Measurements from ENCODE around the gene ISYNA1.
"Not testable (repeated sequence)": the region's sequence is repeated elsewhere in the genome, so short reads cannot be mapped to it uniquely, and the experiment has no call there.

The ISYNA1 gene

DNA sequence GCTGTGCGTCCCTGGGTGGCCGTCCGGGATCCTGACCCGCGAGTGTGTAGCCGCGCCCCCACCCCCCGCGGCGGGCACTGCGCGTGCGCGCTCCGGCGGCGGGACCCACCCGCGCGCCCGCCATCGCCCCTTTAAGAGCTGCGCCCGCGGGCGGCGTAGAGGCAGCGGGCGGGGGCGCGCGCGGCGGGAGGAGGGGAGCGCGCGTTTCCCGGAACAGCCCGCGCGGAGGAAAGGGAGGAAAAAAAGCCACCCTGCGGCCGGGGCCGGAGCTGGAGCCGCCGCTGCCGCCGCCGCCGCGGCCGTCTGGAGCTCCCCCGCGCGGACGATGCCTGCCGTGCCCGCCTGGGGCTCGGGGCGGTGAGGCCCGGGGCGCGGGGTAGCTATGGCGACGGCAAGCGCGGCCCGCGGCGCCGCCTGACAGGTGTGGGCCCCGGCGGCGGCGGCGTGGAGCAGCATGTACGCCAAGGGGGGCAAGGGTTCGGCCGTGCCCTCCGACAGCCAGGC, 18.7 kb downstream of the ISYNA1 start, which contains the start of gene SSBP4:
TSS of gene SSBP4 (plus strand) at position 204 of the 504 bp plus-strand sequence. CDS start at position 455, 251 bp downstream.
- peak; percentile 47 to 53 for DNase-seq (ENCODE audit: low read depth in 2 of 2)

DNA sequence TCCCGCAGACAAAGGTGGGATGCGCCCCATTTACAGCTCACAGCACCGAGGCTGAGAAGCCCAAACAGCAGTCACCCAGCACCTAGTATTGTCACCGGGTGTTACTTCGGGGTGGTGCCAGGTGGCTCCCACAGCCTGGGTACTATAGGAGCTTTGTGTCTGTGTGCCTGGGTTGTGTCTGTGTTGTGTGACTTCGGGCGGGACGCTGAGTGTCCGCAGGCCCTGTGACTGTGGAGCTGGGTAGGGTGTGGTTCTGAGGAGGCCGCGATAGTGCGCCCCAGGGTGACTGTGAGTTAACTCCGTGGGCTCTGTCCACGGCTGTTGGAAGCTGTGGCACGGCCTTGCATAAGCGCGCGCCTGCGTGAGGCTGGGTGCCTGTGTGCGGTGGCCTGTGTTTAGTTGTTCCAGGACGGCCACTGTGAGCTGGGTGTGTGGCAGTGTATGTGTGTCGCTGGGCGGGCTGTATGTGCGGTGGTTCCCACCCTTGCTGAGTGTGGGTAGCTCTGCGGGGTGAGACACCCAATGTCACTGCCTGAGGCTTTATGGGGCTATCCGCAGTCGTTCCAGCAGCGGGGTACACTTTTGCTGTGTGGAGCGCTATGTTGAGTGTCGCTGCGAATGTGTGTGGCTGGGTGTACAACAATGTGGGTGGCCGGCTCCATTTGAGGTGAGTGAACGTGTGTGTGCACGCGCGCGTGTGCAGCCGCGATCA, 19.3 kb downstream of the ISYNA1 start:
- DNase-seq (ENCODE audit: low read depth in 2 of 2), result no peak

DNA sequence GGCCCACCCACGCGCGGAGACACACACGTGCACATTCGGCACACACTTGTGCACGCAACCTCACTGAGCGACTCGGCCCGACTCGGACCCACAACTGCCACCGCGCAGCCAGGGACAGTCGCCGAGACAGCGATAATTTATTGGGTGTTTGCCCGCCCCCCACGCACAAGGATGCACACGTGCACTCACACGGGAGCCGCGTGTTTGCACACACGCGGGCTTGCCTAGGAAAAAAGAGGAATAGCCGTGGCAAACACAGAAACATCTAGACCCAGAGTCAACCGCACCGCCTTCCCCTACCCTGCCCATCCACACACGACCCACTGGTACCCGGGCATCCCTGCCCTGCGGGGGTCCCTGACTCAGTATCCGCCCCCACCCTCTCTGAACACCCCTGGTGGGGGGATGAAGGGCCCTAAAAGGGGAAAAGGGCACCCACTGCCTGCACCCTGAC, 19.9 kb downstream of the ISYNA1 start:
- DNase-seq (ENCODE audit: low read depth in 2 of 2), result no peak

DNA sequence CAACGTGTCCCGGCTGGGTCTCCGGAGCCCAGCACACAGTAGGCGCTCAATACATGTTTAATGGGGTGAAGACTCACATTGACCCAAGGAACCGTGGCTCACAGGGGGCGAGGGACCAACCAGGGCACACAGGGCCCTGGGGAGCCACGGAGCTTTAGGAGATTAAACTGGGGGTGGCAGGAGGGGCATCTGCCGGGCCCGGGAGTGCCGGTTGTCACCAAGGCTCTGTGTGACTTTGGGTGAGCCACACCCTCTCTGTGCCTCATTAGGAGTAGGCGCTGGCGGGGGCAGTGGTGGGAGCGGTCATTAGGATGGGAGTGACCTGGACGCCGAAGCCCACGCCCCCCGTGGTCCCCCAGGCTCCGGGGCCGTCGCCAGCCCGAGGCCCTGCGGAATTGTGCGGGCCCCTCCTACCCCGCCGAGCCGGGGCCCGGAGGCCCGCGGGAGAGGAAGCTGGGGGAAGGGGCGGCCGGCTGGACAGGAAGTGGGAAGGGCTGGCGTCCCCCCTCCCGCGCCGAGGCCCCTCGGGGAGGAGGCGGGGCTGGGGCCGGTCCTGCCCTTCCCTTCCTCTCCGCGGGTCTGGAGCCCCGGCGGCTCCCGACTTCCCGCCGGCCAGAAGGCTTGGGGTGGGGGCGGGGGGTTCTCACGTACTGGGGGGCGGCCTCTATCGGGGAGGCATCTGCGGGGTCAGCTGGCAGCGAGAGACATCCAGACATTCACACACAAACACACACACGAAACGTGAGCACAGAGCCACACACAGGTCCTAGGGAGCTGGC, 20.5 kb downstream of the ISYNA1 start:
- DNase-seq (ENCODE audit: low read depth in 2 of 2), result no peak

DNA sequence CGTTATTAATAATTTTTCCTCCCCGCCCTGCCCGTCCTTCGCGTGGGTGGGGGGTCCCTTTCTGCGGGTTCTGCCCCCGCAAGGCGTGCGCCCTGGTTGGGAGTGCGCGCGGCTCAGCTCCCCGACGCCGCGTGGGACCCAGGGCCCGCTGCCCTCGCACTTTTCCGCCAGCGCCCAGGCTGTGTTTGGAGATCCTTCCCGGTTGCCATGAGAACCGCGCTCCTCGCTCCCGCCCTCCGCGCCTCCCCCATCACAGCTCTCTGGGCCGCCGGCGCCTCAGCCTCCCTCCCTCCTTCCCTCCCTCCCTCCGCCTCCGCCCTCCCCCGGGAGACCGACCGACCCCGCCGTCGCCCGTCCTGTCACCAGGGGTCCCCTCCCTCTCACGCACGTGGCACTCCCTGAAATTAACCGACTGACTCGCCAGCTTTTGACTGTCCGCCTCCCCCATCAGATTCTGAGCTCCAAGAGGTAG, 21.1 kb downstream of the ISYNA1 start:
- peak in 1 of 2 experiments; percentile 62 for DNase-seq (ENCODE audit: low read depth in 2 of 2)

DNA sequence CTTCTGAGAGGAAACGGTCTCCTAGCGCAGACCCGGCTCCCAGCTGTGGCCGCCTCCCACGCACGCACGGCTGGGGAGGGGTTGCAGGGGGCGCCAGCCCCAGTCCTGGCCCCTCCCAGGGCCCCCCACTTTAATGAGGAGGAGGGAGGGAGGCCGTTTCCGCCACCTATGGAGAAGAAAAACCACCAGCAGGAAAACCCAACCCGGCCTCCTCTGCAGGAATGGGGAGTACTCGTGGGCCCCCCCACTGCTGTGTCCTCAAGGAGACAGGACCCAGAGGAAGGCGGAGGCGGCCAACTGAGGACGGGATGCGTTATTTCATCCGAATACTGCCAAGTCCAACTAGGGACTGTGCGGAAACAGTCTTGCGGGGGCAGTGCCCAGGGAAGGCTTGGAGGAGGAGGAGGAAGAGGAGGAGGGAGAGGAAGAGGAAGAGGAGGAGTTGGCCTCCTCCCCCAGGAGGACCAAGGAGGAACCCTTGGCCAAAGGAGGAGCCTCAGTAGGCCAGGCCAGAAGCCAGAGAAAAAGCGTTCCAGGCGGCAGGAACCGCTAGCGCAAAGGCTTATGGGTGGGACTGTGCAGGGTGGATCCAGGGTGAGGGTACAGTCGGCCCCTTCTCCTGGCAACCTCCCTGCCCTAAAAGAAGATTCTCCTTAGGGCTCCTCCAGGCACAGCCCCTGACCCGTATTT, 22.6 kb downstream of the ISYNA1 start:
- DNase-seq (ENCODE audit: low read depth in 2 of 2), result no peak

DNA sequence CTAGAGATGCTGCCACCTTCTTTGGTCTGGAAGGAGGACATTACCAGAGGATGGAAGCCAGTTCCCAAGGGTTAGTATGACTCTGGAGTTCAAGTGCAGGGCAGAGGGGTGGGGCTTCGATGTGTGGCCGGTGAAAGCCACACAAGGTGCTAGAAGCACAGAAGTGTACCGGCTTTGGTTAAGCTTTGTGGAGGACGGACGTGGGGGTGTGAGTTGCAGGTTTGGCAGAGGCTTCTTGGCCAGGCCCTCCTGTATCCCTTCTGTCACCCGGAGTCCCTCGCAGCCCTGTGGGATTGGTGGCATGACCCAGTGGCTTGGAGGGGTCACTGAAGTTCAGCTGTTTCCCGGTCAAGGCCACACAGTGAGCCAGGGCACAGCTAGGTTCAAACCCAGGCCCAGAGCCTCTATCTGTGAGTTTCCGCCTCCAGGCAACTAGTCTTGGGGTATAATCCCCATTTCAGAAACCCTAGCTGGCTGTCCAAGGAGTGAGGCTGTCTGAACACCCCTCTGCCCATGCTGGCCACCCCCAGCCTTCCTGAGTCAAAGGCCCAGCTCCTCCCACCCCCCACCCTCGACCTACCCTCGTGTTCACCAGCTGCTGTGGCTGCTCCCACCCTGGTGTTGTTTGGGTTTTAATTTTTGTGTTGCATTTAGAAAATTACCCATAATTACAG, 23.3 kb downstream of the ISYNA1 start:
- DNase-seq (ENCODE audit: low read depth in 2 of 2), result no peak

DNA sequence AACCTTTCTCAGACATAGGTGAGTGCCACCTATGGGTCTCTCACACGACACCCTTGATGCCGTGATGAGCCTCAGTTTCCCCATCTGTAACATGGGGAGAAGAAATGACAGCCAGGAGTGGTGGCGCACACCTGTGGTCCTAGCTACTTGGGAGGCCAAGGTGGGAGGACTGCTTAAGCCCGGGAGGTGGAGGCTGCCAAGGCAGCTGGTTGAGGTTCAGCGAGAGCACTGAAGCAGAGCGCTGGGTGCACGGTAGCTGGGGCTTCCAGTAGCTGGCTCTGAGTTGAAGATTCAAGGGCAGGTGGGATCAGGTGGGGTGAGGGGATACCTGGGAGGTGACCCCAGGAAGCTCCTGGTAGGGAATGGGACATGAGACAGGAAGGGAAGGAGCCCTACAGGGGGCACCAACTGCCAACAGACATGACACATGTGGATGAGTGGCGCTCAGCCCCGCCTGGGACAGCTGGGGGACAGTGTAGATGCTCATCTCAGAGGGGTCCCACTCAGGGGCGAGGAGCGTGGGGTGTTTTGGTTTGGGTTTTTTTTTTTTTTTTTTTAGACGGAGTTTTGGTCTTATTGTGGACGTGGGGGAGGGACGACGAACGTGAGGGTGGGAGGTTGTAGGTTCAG, 25.2 kb downstream of the ISYNA1 start:
- DNase-seq (ENCODE audit: low read depth in 2 of 2), result no peak

DNA sequence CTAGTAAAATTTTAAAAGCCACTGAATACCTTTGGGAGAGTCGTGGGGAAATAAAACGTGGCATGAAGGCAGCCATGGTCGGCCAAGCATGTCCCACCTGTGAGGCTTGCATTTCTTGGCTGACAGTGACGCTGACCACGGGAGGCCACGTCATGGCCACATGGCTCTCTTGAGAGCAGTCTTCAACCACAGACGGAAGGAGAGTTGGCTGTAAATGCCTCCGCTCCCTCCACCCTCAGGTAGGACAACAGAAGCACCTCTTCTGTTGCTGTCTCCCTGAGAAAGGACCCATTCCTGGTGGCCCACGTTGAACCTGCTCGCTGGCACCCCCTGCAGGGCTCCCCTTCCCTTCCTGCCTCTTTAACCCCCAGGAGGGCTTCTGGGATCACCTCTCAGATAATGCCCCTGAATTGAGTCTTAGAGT, 29.9 kb downstream of the ISYNA1 start:
- DNase-seq (ENCODE audit: low read depth in 2 of 2), result no peak

DNA sequence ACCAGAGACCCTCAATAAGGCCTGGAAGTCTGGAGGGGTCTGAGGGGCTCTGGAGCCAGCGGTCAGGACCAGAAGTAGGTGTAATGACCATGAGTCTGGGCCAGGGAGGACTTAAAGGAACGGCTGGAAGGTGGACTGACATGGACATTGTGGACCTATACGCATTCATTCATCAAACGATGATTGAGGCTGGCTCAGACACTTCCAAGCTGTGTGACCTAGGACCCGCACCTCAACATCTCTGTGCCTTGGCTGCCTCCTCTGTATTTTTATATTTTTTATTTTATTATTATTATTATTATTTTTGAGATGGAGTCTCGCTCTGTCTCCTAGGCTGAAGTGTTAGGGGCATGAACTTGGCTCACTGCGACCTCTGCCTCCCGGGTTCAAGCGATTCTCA, 31.2 kb downstream of the ISYNA1 start:
- no peak for DNase-seq (ENCODE audit: low read depth in 2 of 2)

DNA sequence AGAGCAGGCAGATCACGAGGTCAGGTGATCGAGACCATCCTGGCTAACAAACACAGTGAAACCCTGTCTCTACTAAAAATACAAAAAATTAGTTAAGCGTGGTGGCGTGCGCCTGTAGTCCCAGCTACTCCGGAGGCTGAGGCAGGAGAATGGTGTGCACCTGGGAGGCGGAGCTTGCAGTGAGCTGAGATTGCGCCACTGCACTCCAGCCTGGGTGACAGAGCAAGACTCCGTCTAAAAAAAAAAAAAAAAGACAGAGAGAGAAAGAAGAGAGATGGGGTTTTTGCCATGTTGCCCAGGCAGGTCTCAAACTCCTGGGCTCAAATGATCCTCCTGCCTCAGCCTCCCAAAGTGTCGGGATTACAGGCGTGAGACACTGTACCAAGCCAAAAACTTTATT, 32.2 kb downstream of the ISYNA1 start:
- not testable (repeated sequence) for DNase-seq (ENCODE audit: low read depth in 2 of 2)

DNA sequence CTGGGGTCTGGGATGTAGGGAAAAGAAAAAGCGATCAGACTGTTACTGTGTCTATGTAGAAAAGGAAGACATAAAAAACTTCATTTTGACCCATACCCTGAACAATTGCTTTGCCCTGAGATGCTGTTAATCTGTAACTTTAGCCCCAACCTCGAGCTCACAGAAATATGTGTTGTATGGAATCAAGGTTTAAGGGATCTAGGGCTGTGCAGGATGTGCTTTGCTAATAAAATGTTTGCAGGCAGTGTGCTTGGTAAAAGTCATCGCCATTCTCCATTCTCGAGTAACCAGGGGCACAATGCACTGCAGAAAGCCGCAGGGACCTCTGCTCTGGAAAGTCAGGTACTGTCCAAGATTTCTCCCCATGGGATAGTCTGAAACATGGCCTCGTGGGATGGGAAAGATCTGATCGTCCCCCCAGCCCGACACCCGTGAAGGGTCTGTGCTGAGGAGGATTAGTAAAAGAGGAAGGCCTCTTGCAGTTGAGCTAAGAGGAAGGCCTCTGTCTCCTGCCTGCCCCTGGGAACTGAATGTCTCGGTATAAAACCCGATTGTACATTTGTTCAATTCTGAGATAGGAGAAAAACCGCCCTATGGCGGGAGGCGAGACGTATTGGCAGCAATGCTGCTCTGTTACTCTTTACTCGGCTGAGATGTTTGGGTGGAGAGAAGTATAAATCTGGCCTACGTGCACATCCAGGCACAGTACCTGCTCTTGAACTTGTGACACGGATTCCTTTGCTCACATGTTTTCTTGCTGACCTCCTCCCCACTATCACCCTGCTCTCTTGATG, 35.3 kb downstream of the ISYNA1 start:
- not testable (repeated sequence) for DNase-seq (ENCODE audit: low read depth in 2 of 2)

DNA sequence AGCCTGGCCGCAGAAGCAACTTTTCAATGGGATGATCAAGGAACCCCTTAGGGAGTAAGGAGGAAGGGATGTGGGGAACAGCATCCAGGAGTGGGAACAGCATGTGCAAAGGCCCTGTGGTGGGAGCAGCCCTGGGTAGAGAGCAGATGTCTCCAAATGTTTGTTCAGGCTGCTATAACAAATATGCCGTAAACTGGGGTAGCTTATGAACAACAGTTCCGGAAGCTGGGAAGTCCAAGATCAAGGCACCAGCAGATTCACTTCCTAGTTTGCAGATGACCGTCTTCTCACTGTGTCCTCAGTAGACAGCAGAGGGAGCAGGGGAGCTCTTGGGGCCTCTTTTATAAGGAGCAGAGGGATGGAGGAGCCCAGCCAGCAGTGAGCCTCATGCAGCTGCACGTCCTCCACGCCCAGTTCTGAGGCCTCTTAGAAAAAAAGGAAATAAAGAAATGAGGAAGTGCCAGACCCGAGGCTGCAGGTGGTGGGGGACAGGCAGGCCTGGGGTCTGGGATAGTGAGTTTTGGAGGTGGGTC, 36.3 kb downstream of the ISYNA1 start:
- no peak for DNase-seq (ENCODE audit: low read depth in 2 of 2)

DNA sequence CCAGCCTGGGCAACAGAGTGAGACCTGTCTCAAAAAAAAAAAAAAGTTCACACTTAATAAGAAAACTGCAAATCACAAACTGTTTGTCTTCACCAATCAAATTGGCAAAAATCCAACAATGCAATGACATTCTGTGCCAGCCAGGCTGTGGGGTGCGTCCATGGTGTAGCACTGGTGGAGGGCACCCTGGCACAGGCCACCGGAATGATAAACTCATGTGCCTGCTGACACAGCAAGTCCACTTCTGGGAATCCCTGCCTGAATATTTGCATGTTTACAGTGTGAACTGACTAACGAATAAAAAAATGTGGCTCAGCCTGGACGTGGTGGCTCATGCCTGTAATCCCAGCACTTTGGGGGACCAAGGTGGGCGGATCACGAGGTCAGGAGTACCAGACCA, 38.9 kb downstream of the ISYNA1 start:
- DNase-seq (ENCODE audit: low read depth in 2 of 2), result no peak

DNA sequence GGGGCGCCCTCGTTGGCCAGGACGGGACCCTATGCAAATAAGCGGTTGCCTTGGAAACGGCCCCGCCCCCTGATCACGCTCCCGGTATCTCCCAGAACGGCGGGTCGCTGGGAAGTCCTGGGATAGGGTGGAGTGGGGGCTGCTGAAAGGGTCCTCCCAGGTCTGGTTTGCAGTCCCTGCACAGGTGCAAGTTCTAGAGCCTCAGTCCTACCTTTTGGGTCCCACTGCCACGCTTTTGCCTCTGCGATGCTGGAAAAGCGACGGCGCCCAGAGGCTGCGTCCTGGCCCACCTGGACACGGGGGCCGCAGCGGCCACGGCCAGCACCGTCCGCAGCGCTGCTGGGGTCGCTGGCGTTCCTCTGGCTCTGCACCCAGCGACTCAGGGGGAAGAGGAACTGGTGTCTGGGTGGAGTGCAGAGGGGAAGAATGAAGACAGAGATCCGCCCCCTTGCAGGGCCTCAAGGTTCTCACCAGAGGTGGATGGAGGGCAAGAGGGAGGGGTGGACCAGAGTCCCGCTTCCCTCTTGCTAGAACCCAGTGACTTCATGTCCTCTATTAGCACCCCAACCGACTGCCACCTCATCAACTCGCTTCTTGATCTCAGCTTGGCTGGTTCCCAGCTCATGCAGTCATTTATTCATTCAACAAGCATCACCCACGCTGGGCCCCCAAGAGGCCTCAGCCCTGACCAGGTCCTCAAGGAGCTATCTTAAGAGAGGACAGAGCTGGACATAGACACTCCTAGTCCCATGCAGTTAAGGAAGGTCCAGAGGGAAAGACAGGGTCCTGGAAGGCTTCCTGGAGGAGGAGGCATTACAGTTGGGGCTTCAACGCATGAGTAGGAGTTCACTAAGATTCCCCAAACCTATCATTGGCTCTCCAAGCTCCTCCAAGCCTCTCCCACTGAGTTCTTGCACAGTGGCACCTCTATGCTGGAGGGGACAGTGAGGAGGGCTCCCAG, 40.4 kb downstream of the ISYNA1 start, which contains the start of gene LRRC25:
TSS of gene LRRC25 (minus strand) at position 381 of the 961 bp plus-strand sequence. CDS start 659 bp downstream, outside the sequence.
- no peak for DNase-seq (ENCODE audit: low read depth in 2 of 2)

DNA sequence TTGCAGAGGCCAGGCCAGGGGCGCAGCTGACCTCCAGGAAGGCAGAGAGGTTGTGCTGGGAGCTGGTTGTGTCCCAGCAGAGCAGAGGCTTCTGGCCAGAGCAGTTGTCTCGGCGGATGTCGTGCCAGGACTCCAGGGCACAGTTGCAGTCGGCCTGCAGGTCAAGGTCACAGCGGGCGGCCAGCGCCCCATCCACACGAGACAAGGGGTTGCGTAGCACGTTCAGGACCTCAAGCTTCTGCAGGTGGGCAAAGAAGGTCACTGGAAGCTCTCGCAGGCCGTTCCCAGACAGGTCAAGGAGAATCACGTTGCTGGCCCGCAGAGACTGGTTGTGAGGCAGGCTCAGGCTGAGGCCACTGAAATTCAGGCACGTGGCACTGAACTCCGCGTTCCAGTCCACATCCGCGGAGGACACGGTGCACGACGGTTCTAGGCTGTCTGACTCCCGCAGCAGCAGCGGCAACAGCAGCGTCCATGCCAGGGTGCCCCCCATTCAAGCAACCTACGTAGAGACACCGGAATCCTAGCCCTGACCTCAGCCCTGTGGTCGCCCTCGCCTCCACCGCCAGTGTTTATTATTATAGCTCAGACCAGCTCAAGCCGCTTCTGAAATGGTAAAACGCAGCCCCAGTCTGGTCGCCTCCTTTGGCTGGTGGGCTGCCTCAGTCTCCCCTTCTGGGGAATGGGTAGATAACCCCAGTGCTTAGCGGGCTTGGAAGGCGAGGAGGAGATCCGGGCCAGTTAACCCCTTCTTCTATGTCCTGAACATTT, 41.3 kb downstream of the ISYNA1 start:
- DNase-seq (ENCODE audit: low read depth in 2 of 2), result no peak

DNA sequence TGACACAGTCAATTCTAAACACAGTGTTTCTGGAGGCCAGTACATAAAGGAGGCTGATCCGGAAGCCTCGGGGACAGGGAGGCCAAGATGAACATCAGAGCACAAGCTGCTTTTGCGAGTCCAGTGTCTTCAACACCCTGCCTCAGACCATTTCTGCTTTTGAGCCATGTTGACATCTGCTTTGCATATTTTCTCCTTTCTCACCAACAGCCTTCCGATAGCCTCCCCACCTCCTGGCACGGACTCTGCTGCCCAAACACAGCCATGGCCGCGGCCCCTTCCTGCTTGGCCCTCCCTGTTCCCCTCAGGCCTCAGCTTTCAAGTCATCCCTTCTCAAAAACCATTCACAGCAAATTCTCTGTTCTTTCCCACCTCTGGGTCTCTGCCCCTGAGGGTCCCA, 44.1 kb downstream of the ISYNA1 start:
- DNase-seq (ENCODE audit: low read depth in 2 of 2), result no peak

DNA sequence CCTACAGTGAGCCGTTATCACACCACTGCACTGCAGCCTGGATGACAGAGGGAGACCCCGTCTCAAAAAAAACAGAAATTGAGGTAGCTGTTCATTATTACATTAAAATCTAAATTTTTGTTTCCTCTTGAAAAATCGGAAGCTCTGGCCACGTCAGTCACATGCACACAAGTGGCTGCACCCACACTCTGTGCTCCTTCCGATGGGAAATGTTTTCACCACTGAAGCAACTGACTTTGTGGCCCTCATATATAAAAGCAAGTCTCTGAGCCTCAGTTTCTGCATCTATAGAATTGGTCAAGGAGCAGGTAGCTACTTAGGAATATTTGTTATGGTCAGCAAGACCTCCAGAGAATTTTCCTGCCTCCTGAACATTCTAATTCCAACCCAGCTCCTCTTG, 45.0 kb downstream of the ISYNA1 start:
- DNase-seq (ENCODE audit: low read depth in 2 of 2), result no peak
